ENCODE data around the gene TLE1.

- no peak for TF ChIP-seq EP300 (IDR thresholded peaks at IDR 0.05; ENCODE audit: borderline replicate concordance in 1 of 2, control insufficient read depth in 1 of 2, low read depth in 2 of 2, low read length in 2 of 2)
- TF ChIP-seq CEBPB (IDR thresholded peaks at IDR 0.05; ENCODE audit: borderline replicate concordance in 1 of 2, low read depth in 2 of 2, low read length in 2 of 2): no peak
- no peak for TF ChIP-seq YY1 (IDR thresholded peaks at IDR 0.05; ENCODE audit: low read depth, low read length)
- no peak for TF ChIP-seq USF1 (IDR thresholded peaks at IDR 0.05; ENCODE audit: borderline replicate concordance, extremely low read length, insufficient read depth, low read depth, low read length)
- TF ChIP-seq ZZZ3 (IDR thresholded peaks at IDR 0.05; ENCODE audit: control insufficient read depth, insufficient read length, low read depth): no peak
- no peak for TF ChIP-seq CTCF (IDR thresholded peaks at IDR 0.05 in 2 of 3, conservative IDR thresholded peaks at IDR 0.05 in 1 of 3; ENCODE audit: control insufficient read depth in 2 of 3, extremely low read depth in 1 of 3, insufficient read depth in 1 of 3, low read depth in 3 of 3, low read length in 3 of 3)
- TF ChIP-seq EZH2 (IDR thresholded peaks at IDR 0.05; ENCODE audit: borderline replicate concordance, control insufficient read depth, low read depth, low read length): no peak
- no peak for TF ChIP-seq CEBPZ (IDR thresholded peaks at IDR 0.05; ENCODE audit: low read depth, low read length)
- no peak for TF ChIP-seq POLR2A (IDR thresholded peaks at IDR 0.05; ENCODE audit: low read depth, low read length)
These were observed 126.9 kb downstream of the TLE1 start for GRCh38 chr9:81562231-81563019.

Data from GM12878 (cell line).